HepG2 (cell line): ENCODE data around the gene SLC22A4. TPM values are rescaled to one million over a fixed set of nuclear protein-coding genes. Genes with fewer than 3 reads are reported as not detected.

Experiments
- AHR ChIP-seq: IDR thresholded peaks from 2 replicates; pipeline ENCODE4 v1.6.1; 2018; ENCODE audit warnings: missing genetic modification reagents, missing compliant biosample characterization
- CENPT ChIP-seq: sonication (generic); formaldehyde crosslinking; IDR thresholded peaks from 2 replicates; pipeline ENCODE4 v1.8.0; 2022; ENCODE audit warnings: low read depth, mild to moderate bottlenecking, moderate library complexity, missing genetic modification reagents
- DMAP1 ChIP-seq: IDR thresholded peaks from 2 replicates; pipeline ENCODE4 v1.6.1; 2016
- HNRNPK ChIP-seq: fragments of 200-400 bp; formaldehyde crosslinking; IDR thresholded peaks from 2 replicates; pipeline ENCODE4 v1.6.1; 2018; ENCODE audit warnings: low read length, low read depth, moderate library complexity, mild to moderate bottlenecking; ENCODE audit not compliant: poor library complexity, severe bottlenecking
- HNRNPUL1 ChIP-seq: fragments of 200-400 bp; formaldehyde crosslinking; IDR thresholded peaks from 2 replicates; pipeline ENCODE4 v1.6.1; 2017; ENCODE audit warnings: low read depth, mild to moderate bottlenecking, low read length, moderate library complexity
- LBX2 ChIP-seq: sonication (generic); formaldehyde crosslinking; IDR thresholded peaks from 2 replicates; pipeline ENCODE4 v1.5.0; 2020; ENCODE audit warnings: missing genetic modification reagents, mild to moderate bottlenecking, borderline replicate concordance
- NRL ChIP-seq: sonication (generic); formaldehyde crosslinking; IDR thresholded peaks from 2 replicates; pipeline ENCODE4 v1.5.0; 2020; ENCODE audit warnings: missing genetic modification reagents, mild to moderate bottlenecking, moderate library complexity, borderline replicate concordance
- PLSCR1 ChIP-seq: sonication (generic); formaldehyde crosslinking; IDR thresholded peaks from 2 replicates; pipeline ENCODE4 v1.5.0; 2020; ENCODE audit warnings: missing genetic modification reagents, mild to moderate bottlenecking, borderline replicate concordance
- TFDP2 ChIP-seq: sonication (generic); formaldehyde crosslinking; IDR thresholded peaks from 2 replicates; pipeline ENCODE4 v1.4.0; 2020; ENCODE audit warnings: missing genetic modification reagents
- XBP1 ChIP-seq: sonication (generic); formaldehyde crosslinking; IDR thresholded peaks from 2 replicates; pipeline ENCODE4 v1.5.0; 2020; ENCODE audit warnings: missing genetic modification reagents
- ZBTB7B ChIP-seq: sonication (generic); formaldehyde crosslinking; IDR thresholded peaks from 2 replicates; pipeline ENCODE4 v1.4.0; 2020; ENCODE audit warnings: missing genetic modification reagents
- ZFP82 ChIP-seq: sonication (generic); formaldehyde crosslinking; IDR thresholded peaks from 2 replicates; pipeline ENCODE4 v1.5.1; 2020; ENCODE audit warnings: mild to moderate bottlenecking, missing genetic modification reagents, borderline replicate concordance
- ZNF143 ChIP-seq: sonication (generic); formaldehyde crosslinking; IDR thresholded peaks from 2 replicates; pipeline ENCODE4 v1.4.0; 2020; ENCODE audit warnings: missing genetic modification reagents
- ZNF326 ChIP-seq: sonication (generic); formaldehyde crosslinking; IDR thresholded peaks from 2 replicates; pipeline ENCODE4 v1.4.0; 2020; ENCODE audit warnings: missing genetic modification reagents, borderline replicate concordance
- ZNF350 ChIP-seq: sonication (generic); formaldehyde crosslinking; IDR thresholded peaks from 2 replicates; pipeline ENCODE4 v1.4.0; 2020; ENCODE audit warnings: mild to moderate bottlenecking, low read depth, missing genetic modification reagents, borderline replicate concordance
- ZNF432 ChIP-seq: sonication (generic); formaldehyde crosslinking; IDR thresholded peaks from 2 replicates; pipeline ENCODE4 v1.5.0; 2020; ENCODE audit warnings: missing genetic modification reagents, mild to moderate bottlenecking, borderline replicate concordance
- ZNF576 ChIP-seq: sonication (generic); formaldehyde crosslinking; IDR thresholded peaks from 2 replicates; pipeline ENCODE4 v1.4.0; 2020; ENCODE audit warnings: mild to moderate bottlenecking, missing genetic modification reagents
- ZNF589 ChIP-seq: sonication (generic); formaldehyde crosslinking; conservative IDR thresholded peaks from 2 replicates; pipeline ENCODE4 v1.8.0; 2022; ENCODE audit warnings: mild to moderate bottlenecking, moderate library complexity, missing genetic modification reagents
- ZNF678 ChIP-seq: sonication (generic); formaldehyde crosslinking; IDR thresholded peaks from 2 replicates; pipeline ENCODE4 v1.4.0; 2020; ENCODE audit warnings: mild to moderate bottlenecking, missing genetic modification reagents
- ZNF687 ChIP-seq: sonication (generic); formaldehyde crosslinking; IDR thresholded peaks from 2 replicates; pipeline ENCODE4 v1.5.1; 2020; ENCODE audit warnings: mild to moderate bottlenecking, missing genetic modification reagents, moderate library complexity
- polyA plus RNA-seq, 8 experiments: library from polyadenylated mRNA; depleted of rRNA in 3 of 8; stranded (reverse) in 7 of 8; unstranded in 1 of 8; fragments of >200 nt; fragmentation: Illumina TruSeq in 4 of 8; extraction: Trizol in 4 of 8; gene quantifications; 2 replicates each; pipeline versions ENCODE4 v1.2.1 to v1.2.3, GENCODE V29; 2011 to 2016; ENCODE audit warnings: low read depth in 4 of 8, missing spikeins in 1 of 8, mixed read lengths in 1 of 8; ENCODE audit not compliant: insufficient read depth in 1 of 8
- total RNA-seq, 5 experiments: library from RNA; depleted of rRNA; stranded (reverse); fragments of >200 nt; fragmentation: Illumina TruSeq; extraction: Trizol; gene quantifications; 2 replicates each; pipeline ENCODE4 v1.2.3, GENCODE V29; 2016; ENCODE audit warnings: low read depth in 1 of 5

SLC22A4 gene
- total and polyA plus RNA-seq, 2 of the 13 experiments (the other 11 are each of a cell fraction or from before 2014, with no cell fraction given): 0.33 to 0.62 TPM

GRCh38 chr5:132370181-132370970 is 76.2 kb downstream of the SLC22A4 start (continued):
- 0 out of 2 replicates have a peak, but pooled peaks have one; percentile 8 for TF ChIP-seq ZBTB7B
- 0 out of 2 replicates have a peak, but pooled peaks have one; percentile 8 for TF ChIP-seq AHR (CRISPR knock-in tag)
- no peak for TF ChIP-seq ZNF326 (CRISPR knock-in tag)
- TF ChIP-seq NRL (CRISPR knock-in tag): peak; percentile 31
- 0 out of 2 replicates have a peak, but pooled peaks have one; percentile 26 for TF ChIP-seq ZNF350 (CRISPR knock-in tag)
- 0 out of 2 replicates have a peak, but pooled peaks have one; percentile 3 for TF ChIP-seq ZFP82 (CRISPR knock-in tag)
- TF ChIP-seq ZNF432 (CRISPR knock-in tag): no peak
- TF ChIP-seq ZNF589: 0 out of 2 replicates have a peak, but pooled peaks have one; percentile 33
- TF ChIP-seq CENPT (CRISPR knock-in tag): no peak
- TF ChIP-seq HNRNPUL1: no peak
- TF ChIP-seq DMAP1: no peak; the same call in 1 of the 2 replicates
- TF ChIP-seq LBX2: peak; percentile 92; the same call in 1 of the 2 replicates
- no peak for TF ChIP-seq TFDP2
- TF ChIP-seq ZNF143 (CRISPR knock-in tag): no peak
- TF ChIP-seq ZNF576 (CRISPR knock-in tag): peak; percentile 21; the same call in 1 of the 2 replicates
- no peak for TF ChIP-seq HNRNPK
- no peak for TF ChIP-seq PLSCR1 (CRISPR knock-in tag)
- TF ChIP-seq ZNF678 (CRISPR knock-in tag): no peak
- TF ChIP-seq ZNF687: peak; percentile 82; the same call in 1 of the 2 replicates
- TF ChIP-seq XBP1 (CRISPR knock-in tag): no peak
